GM12892 (cell line): ENCODE data around the gene KIDINS220.

Experiments
- DNase-seq: peaks from one replicate; pipeline ENCODE4 v3.0.0; 2011; ENCODE audit not compliant: insufficient read length
- FAIRE-seq: peaks from 2 replicates; lab custom pipeline; 2011; peaks lifted over from hg19 to GRCh38; lab: Jason Lieb, UNC
- POLR2A ChIP-seq: IDR thresholded peaks from 2 replicates; pipeline ENCODE4 v1.6.1; 2011; ENCODE audit warnings: low read depth, low read length, control low read depth
- POLR2AphosphoS5 ChIP-seq: IDR thresholded peaks from 2 replicates; pipeline ENCODE4 v1.6.1; 2011; ENCODE audit warnings: low read depth, low read length, control low read depth
- TAF1 ChIP-seq: IDR thresholded peaks from 2 replicates; pipeline ENCODE4 v1.6.1; 2011; ENCODE audit warnings: low read depth, mild to moderate bottlenecking, control low read depth, low read length, borderline replicate concordance

Gene KIDINS220

DNA sequence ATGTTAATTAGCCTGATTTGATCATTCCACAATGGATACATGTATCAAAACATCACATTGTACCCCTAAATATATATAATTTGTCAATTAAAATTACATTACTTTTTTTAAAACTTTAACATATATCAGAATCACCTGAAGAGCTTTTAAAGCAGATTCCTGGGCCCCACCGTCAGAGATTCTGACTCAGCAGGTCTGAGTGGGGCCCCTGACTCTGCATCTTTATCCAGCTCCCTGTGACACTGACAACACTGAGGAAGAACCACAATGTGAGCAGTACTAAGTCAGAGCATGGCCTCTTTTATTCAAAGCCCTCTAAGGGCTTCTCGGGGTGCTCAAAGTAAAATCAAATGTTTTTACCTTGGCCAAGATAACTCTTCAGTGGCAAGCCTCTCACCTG is 9.7 kb downstream of the KIDINS220 start:
- DNase-seq (no peak), FAIRE-seq (no peak)
- TF ChIP-seq TAF1 = no peak
- TF ChIP-seq POLR2A = no peak
- TF ChIP-seq POLR2AphosphoS5 = no peak

- no peak for DNase-seq
- TF ChIP-seq POLR2AphosphoS5 (no peak), TAF1 (no peak), POLR2A (no peak)
- FAIRE-seq = no peak
These were observed 15.2 kb downstream of the KIDINS220 start for GRCh38 chr2:8822218-8822617.

DNA sequence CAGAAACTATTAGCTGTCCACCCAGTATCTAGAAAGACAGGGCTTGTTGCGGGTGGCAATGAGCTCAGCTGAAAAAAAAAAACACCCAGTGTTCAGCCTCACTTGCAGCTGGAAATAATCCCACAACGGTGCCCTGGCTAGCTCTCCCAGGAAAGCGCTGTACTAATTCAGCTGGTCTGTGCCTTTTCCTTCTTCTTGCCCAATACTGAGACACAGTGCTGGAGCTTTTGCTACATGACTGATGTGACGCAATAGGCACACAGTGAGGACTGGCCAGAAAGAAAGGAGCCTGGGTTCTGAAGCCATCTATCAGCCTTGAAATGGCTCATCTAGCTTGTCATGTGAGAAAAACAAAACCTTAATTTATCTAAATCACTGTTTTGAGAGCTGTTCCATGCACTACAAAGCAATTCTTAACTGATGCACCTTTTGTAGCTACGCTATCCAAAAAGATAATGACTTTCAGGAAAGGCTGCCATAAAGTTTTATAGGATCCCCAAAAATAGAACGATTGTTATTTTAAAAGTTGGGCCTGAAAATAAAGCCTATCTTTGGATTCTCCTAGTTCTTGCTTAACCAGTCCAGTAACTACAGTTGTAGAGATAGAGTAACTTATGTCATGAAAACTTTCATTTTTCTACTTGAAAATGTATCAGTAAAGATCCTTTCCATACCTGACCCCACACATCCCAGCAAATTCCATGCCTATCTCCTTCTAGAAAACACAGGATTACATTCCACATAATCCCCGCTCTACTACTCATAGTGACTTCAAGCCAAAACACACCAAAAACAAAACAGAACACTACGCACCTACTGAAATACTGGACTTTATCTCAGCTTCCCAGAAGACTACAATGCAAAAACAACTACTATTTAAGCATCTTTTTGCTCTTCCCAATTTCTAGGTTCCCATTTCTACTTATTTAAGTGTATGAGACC is 15.9 kb downstream of the KIDINS220 start:
- DNase-seq (no peak), FAIRE-seq (no peak)
- TF ChIP-seq POLR2A (no peak), TAF1 (no peak), POLR2AphosphoS5 (no peak)

DNA sequence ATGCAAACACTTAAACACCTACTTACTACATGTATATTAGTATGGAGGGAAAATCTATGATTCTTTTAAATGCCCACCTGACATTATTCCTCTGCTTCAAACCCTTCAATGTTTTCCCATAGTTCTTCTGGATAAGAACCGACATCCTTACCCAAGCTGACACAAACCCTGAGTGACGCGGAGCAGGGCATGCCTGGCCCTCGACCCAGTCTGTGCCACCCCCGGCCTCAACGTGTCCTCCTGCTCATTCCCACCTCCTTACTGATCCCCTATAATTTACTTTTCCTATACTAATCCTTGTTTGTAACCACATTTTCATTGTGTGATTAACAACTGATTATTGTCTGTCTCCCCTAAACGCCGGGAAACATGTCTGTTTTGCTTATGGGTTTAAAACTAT is 17.5 kb downstream of the KIDINS220 start:
- no peak for TF ChIP-seq POLR2AphosphoS5
- no peak for TF ChIP-seq TAF1
- no peak for TF ChIP-seq POLR2A
- FAIRE-seq = no peak
- DNase-seq = no peak

GRCh38 chr2:8819194-8819593 is 18.2 kb downstream of the KIDINS220 start:
- FAIRE-seq (no peak), DNase-seq (no peak)

DNA sequence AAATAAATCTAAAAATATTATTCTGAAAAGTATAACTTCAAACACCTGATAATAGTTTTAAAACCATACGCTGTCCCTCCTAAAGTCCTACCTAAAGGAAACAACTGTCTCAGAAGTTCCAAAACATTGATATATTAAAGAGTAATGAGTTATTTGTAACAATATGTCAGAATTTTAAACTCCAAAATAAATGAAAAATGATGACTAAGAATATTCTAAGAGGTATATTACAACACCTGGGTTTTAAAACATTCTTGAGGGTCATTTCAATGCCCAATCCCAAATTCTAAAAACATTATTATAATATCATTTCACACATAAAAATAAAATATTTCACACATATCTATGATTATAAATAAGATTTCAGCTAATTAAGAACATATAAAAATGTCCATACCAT is 20.2 kb downstream of the KIDINS220 start:
- no peak for DNase-seq
- FAIRE-seq = no peak
- TF ChIP-seq POLR2A = no peak
- no peak for TF ChIP-seq POLR2AphosphoS5

More at GRCh38 chr2:8819194-8819593, 18.2 kb downstream of the KIDINS220 start:
- TF ChIP-seq POLR2AphosphoS5 (no peak), POLR2A (no peak), TAF1 (no peak)

GRCh38 chr2:8806885-8807704 is 30.3 kb downstream of the KIDINS220 start:
- TF ChIP-seq POLR2A = no peak
- no peak for TF ChIP-seq POLR2AphosphoS5
- TF ChIP-seq TAF1 = no peak
- DNase-seq (no peak), FAIRE-seq (no peak)

DNA sequence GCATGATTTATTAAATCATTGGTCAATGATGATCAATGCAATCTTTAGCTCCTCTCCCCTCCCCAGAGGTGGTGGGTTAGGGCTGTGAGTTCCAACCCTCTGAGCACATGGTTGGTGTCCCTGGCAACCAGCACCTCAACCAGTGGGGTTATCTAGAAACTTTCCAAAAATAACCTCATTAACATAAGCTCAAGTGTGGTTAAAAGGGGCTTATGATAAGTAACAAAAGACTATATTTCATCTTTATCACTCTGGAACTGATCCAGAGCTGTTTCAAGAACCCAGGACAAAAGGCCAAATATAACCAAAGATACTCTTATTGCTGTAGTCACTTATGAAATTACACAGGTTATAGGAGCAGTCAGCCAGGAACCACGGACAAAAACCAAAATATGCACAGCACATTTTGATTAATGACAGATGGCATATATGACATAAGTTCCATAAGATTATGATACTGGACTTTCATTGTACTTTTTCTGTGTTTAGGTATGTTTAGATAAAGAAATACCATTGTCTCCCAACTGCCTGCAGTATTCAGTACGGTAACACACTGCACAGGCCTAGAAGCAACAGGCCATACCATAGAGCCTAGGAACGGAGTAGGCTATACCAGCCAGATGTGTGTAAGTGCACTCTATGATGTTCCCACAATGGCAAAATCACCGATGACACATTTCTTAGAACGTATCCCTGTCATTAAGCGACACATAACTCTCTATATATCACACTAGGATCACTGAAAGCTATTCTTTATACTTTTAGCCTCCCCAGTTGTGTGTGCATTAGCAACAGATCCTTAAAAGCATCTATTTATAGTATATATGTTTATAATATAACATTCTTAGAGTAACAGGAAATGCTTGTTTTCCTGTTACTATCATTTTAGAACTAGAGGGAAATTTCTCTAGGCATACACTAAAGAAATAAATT is 31.9 kb downstream of the KIDINS220 start:
- DNase-seq (no peak), FAIRE-seq (no peak)

GRCh38 chr2:8803658-8804379 is 33.6 kb downstream of the KIDINS220 start:
- FAIRE-seq = peak; percentile 91
- peak; percentile 29 for DNase-seq

More for the DNA sequence above, 31.9 kb downstream of the KIDINS220 start:
- TF ChIP-seq POLR2A = no peak
- TF ChIP-seq TAF1 = no peak
- TF ChIP-seq POLR2AphosphoS5 = no peak

GRCh38 chr2:8802741-8803140 is 34.7 kb downstream of the KIDINS220 start:
- DNase-seq = no peak
- no peak for TF ChIP-seq POLR2AphosphoS5
- no peak for TF ChIP-seq POLR2A
- no peak for TF ChIP-seq TAF1
- FAIRE-seq = no peak

More at GRCh38 chr2:8803658-8804379, 33.6 kb downstream of the KIDINS220 start:
- TF ChIP-seq POLR2AphosphoS5 (no peak), TAF1 (no peak), POLR2A (no peak)
